ENCODE data around the gene ISCU.
"Not testable (repeated sequence)": the region's sequence is repeated elsewhere in the genome, so short reads cannot be mapped to it uniquely, and the experiment has no call there.

ISCU gene

GRCh38 chr12:108589028-108589839 is 26.8 kb downstream of the ISCU start:
- no peak for DNase-seq (ENCODE audit: low read depth)

GRCh38 chr12:108589840-108590229 is 27.4 kb downstream of the ISCU start:
- DNase-seq (ENCODE audit: low read depth): no peak

GRCh38 chr12:108590463-108590862 is 28.1 kb downstream of the ISCU start:
- DNase-seq (ENCODE audit: low read depth): not testable (repeated sequence)

- DNase-seq (ENCODE audit: low read depth): no peak
These were observed 29.0 kb downstream of the ISCU start for GRCh38 chr12:108591267-108591980.

GRCh38 chr12:108592033-108592909 is 29.9 kb downstream of the ISCU start:
- DNase-seq (ENCODE audit: low read depth): no peak

- no peak for DNase-seq (ENCODE audit: low read depth)
These were observed 32.0 kb downstream of the ISCU start for GRCh38 chr12:108594323-108594903.

- DNase-seq (ENCODE audit: low read depth): no peak
These were observed 32.7 kb downstream of the ISCU start for GRCh38 chr12:108594960-108595710.

- DNase-seq (ENCODE audit: low read depth): no peak
These were observed 33.6 kb downstream of the ISCU start for GRCh38 chr12:108595711-108596647.

GRCh38 chr12:108596854-108597558 is 34.6 kb downstream of the ISCU start:
- DNase-seq (ENCODE audit: low read depth): no peak

GRCh38 chr12:108597559-108598471 is 35.4 kb downstream of the ISCU start, which contains the start of gene TMEM119:
Gene TMEM119, minus strand, starts transcription at chr12:108598084. Its CDS starts 5,701 bp downstream, at chr12:108592383.
- DNase-seq (ENCODE audit: low read depth): no peak

- DNase-seq (ENCODE audit: low read depth): no peak
These were observed 36.3 kb downstream of the ISCU start for GRCh38 chr12:108598553-108599250.

GRCh38 chr12:108599541-108599940 is 37.1 kb downstream of the ISCU start:
- DNase-seq (ENCODE audit: low read depth): no peak

- DNase-seq (ENCODE audit: low read depth): no peak
These were observed 37.7 kb downstream of the ISCU start for GRCh38 chr12:108599948-108600701.

GRCh38 chr12:108600702-108601007 is 38.3 kb downstream of the ISCU start:
- no peak for DNase-seq (ENCODE audit: low read depth)

GRCh38 chr12:108602209-108602705 is 39.9 kb downstream of the ISCU start:
- DNase-seq (ENCODE audit: low read depth): no peak

- DNase-seq (ENCODE audit: low read depth): no peak
These were observed 40.7 kb downstream of the ISCU start for GRCh38 chr12:108602976-108603704.
